Measurements from ENCODE around the gene PAQR4.

Gene PAQR4

DNA sequence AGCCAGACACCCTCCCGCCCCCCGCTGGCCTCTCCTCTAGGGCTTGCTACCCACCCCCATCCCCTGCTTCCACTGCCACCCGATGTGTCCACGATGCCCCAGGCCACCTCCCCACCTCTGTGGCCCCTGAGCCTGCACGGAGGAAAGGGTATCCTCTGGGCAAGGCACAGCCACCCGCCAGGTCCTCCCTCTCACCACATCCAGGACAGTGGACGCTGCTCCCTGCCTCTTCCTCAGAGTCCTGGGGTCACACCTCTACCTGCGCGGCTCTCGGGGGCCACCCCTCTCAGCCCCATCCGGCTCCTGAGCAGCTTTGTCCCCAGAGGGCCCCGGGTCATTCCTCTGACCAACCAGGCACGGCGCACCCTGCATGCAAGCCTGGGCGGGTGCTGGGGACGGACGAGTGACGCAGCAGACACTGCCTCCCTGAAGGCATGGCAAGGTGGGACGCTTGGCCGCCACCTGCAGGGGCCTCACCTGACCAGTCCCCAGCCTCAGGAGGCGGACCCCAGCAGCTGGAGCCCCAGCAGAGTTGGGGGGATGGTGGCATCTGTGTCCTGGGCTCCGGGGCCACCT lies 32.6 kb upstream of the PAQR4 start:
- no peak for TF ChIP-seq GATA3 (IDR thresholded peaks at IDR 0.05; ENCODE audit: low read depth, low read length)
- TF ChIP-seq GATA2 (IDR thresholded peaks at IDR 0.05; ENCODE audit: low read depth, low read length): no peak

DNA sequence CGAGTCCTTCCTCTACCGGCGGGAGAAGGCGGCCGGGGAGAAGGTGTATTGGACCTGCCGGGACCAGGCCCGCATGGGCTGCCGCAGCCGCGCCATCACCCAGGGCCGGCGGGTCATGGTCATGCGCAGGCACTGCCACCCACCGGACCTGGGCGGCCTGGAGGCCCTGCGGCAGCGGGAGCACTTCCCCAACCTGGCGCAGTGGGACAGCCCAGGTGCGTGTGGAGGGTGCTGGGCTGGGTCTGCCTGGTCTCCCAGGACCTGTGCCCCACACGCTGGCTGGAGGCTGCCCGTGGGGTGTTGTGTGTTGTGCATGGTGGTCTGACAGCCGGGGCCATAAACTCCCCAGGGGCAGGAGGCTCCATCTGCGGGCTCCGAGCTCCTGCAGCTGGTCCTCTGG lies 32.0 kb upstream of the PAQR4 start:
- TF ChIP-seq GATA2 (IDR thresholded peaks at IDR 0.05; ENCODE audit: low read depth, low read length): no peak
- no peak for TF ChIP-seq GATA3 (IDR thresholded peaks at IDR 0.05; ENCODE audit: low read depth, low read length)

DNA sequence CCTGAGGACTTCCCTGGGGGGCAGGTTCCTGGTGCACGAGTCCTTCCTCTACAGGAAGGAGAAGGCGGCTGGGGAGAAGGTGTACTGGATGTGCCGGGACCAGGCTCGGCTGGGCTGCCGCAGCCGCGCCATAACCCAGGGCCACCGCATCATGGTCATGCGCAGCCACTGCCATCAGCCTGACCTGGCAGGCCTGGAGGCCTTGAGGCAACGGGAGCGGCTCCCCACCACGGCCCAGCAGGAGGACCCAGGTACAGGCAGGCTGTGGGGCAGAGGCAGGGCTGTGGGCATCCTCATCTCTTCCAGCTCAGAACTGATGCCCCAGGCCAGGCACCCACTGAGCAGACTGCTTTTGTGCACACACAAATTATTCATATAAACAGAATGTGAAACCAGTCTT lies 30.9 kb upstream of the PAQR4 start:
- TF ChIP-seq GATA3 (IDR thresholded peaks at IDR 0.05; ENCODE audit: low read depth, low read length): no peak
- no peak for TF ChIP-seq GATA2 (IDR thresholded peaks at IDR 0.05; ENCODE audit: low read depth, low read length)

DNA sequence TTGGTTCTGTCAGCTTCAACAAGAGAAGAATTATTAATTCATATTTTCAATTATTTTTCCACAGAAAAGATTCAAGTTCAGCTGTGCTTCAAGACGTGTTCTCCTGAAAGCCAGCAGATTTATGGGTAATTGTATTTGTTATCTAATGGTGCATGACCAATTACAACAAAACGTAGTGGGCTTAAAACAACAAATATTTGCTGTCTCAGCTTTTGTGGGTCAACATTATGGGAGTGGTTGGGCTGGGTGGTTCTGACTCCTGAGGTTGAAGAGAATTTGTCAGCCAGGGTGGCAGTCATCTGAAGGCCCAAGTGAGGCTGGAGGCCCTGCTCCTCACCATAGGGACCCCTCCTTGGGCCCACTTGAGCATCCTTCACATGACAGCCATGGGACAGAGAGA lies 29.2 kb upstream of the PAQR4 start:
- TF ChIP-seq GATA2 (IDR thresholded peaks at IDR 0.05; ENCODE audit: low read depth, low read length) (no peak), GATA3 (IDR thresholded peaks at IDR 0.05; ENCODE audit: low read depth, low read length) (no peak)

DNA sequence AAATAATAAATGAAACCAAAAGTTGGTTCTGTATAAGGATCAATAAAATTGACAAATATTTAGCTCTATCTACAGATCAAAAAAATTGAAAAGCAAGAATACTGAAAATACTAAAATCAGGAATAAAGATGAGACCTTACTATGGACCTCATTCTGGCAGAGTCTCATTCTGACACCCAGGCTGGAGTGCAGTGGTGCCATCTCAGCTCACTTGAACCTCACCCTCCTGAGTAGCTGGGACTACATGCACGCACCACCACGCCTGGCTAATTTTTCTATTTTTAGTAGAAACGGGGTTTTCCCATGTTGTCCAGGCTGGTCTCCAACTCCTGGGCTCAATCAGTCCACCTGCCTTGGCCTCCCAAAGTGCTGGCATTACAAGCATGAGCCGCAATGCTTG lies 27.1 kb upstream of the PAQR4 start:
- TF ChIP-seq GATA2 (IDR thresholded peaks at IDR 0.05; ENCODE audit: low read depth, low read length): no peak
- no peak for TF ChIP-seq GATA3 (IDR thresholded peaks at IDR 0.05; ENCODE audit: low read depth, low read length)

DNA sequence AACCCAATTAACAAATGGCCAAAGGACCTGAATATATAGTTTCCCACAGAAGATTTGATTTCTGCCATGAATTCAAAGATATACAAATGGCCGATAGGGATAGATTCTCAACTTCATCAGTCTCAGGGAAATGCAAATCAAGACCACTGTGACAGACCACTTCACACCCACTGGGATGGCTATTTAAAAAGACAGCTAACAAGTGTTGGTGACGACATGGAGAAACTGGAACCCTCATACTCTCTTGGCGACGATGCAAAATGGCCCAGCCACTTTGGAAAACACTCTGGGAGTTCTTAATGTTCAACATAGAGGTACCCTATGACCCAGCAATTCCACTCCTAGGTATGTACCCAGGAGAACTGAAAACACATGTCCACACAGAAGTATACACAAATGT lies 22.5 kb upstream of the PAQR4 start:
- TF ChIP-seq GATA2 (IDR thresholded peaks at IDR 0.05; ENCODE audit: low read depth, low read length) (no peak), GATA3 (IDR thresholded peaks at IDR 0.05; ENCODE audit: low read depth, low read length) (no peak)

DNA sequence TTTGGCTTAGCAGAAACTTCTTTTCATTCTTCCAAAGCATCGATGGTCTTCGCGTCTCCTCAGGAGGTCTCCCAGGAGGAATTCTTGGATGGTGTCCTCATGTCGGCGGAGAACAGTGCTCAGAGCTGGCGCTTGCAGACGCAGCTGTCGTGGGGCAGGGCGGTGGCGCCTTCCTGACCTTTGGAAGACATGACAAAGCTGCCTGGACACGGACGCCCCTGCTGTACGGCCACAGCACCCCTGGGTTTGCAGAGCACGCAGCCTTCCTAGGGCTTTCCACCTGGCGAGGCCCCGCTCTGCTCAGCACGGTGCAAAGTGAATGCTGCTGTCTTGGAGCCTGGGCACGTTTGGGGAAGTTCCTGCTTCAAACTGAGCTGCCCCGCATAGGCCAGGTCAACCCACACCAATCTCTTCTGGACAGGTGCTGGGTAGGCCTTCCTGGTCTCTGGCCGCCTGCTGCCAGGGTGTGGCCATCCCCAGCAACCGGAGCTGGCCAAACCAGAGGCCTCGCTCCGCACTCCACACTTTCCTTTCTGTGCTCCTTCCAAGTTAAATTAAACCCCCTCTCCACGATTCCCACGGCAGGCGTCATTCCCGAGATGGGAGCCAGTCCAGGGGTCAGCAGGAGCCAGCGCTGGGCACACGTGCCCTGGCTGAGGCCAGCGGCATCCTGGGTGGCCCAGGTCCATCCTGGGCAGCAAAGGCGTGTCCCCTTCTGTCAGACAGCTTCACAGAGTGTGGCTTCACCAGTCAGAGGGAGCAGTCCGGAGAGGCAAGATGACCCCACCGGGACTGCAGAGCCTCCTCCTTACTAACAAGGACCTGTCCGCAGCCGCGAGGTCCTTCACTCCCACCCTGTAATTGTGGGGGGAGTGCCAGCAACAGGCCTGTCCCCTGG lies 20.1 kb upstream of the PAQR4 start:
- TF ChIP-seq GATA3 (IDR thresholded peaks at IDR 0.05; ENCODE audit: low read depth, low read length) (no peak), GATA2 (IDR thresholded peaks at IDR 0.05; ENCODE audit: low read depth, low read length) (no peak)

DNA sequence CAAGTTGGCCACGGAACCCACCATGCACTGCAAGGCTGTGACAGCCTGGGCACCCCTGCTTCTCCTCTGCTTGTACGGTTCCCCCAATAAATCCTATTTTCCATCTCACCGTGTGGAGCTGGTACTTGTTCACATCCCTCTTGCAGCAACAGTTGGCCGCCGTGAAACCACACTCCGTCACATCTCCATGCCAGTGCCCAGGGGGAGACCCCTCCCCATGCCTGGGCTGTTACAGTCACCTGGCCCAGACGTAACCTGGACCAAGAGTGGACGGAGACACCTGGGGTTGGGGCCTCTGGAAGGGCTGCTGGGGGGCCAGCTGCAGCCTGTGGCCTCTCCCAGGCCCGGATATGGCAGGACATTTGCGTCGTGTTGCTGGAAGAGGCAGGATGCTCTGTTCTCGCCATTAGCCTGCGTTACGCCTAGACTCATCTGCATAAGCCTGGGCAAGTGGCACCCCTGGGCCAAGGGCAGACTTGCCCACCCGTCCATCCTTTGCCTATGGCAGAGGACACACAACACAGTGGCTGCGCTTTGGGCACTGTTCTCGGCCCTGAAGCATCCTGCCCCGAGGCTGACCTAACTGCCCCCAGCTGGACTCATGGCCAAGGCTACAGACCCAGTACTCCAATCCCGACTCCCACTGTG lies 19.3 kb upstream of the PAQR4 start:
- TF ChIP-seq GATA3 (IDR thresholded peaks at IDR 0.05; ENCODE audit: low read depth, low read length): no peak
- TF ChIP-seq GATA2 (IDR thresholded peaks at IDR 0.05; ENCODE audit: low read depth, low read length): no peak

DNA sequence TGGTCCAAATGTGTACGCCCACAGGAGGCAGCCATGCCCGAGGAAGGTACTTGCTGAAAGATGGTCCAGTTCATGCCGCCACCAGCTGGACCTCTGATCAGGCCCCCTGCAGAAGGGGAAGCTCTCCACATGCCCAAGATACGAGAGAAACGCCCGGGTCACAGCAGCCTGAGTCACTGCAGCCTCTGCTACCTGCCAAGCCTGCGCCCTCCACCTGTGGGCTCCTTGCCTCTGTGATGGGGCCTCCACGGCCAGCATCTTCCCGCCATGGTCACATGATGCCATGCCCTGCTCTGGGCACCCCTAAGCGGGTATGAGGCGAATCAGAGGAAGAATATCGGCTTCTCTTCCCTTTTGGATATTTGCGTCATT lies 18.8 kb upstream of the PAQR4 start:
- no peak for TF ChIP-seq GATA2 (IDR thresholded peaks at IDR 0.05; ENCODE audit: low read depth, low read length)
- no peak for TF ChIP-seq GATA3 (IDR thresholded peaks at IDR 0.05; ENCODE audit: low read depth, low read length)

DNA sequence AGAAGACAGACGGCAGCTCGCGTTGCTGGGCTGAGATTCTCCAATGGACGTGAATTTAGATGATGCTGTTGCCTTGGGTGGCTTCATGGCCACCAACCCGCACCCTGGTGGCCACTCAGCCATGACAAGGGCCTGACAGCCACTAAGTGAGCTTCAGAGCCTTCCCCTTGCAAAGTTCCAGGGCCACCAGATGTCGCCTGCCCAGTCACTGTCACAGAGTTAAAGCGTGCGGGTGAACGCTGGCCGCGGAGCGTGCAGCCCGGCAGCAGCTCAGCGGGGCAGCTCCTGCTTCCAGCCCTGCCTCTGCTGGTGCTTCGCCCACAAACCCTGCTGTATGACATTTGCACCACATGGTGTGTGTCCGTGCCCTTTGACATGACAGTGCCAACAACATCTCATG lies 18.4 kb upstream of the PAQR4 start:
- TF ChIP-seq GATA3 (IDR thresholded peaks at IDR 0.05; ENCODE audit: low read depth, low read length) (no peak), GATA2 (IDR thresholded peaks at IDR 0.05; ENCODE audit: low read depth, low read length) (no peak)

DNA sequence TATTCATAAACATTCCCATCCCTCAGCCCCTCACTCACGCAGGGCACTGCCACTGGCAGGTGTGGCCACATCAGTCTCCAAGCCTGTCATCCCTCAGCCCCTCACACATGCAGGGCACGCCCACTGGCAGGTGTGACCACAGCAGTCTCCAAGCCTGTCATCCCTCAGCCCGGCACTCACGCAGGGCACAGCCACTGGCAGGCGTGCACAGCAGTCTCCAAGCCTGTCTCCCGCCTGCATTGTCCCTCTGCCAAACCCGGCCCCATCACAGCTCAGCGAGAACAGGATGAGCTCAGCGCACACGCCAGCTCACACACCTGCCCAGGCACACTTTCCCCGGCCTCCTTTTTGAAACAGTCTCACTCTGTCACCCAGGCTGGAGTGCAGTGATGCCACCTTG lies 16.5 kb upstream of the PAQR4 start:
- TF ChIP-seq GATA2 (IDR thresholded peaks at IDR 0.05; ENCODE audit: low read depth, low read length) (no peak), GATA3 (IDR thresholded peaks at IDR 0.05; ENCODE audit: low read depth, low read length) (no peak)

DNA sequence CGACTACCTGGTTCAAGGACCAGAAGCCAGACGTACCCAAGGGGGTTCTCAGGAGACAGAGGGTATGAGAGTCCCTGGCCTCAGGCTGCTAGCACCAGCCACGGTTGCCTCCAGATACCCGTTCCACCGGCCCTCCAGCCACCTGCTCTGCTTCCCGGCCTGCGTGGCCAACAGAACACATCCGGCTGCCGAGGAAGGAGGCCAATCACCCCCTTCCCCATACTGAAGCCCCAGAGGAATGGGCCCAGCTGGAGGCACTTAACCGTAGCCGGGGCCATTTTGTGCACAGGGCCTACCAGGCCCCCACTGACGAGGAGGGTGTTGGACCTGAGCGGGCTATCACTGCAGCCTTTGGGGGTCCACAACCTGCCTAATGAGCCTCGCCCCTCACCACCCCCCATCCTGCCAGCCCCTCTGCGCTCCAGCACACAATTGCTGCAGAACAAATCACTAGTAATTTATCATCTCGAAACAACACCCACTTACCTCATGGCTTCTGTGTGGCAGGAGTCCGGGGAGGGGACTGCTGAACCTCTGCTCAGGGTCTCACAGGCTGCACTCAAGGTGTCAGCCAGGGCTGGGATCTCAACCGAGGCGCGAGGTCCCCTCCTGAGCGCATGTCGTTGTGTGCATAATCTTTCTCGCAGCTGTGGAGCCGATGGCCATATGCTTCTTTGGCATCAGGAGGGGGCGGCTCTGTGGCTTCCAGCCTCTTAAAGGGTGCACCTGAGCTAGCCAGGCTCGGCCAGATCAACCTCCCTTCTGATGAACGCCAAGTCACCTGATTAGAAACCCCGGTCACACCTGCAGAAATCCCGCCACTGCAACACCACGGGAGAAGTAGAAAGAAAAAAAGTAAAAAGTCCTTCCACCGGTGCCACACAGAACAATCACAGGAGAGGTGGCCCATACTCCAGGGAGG lies 15.2 kb upstream of the PAQR4 start:
- TF ChIP-seq GATA2 (IDR thresholded peaks at IDR 0.05; ENCODE audit: low read depth, low read length) (no peak), GATA3 (IDR thresholded peaks at IDR 0.05; ENCODE audit: low read depth, low read length) (no peak)

DNA sequence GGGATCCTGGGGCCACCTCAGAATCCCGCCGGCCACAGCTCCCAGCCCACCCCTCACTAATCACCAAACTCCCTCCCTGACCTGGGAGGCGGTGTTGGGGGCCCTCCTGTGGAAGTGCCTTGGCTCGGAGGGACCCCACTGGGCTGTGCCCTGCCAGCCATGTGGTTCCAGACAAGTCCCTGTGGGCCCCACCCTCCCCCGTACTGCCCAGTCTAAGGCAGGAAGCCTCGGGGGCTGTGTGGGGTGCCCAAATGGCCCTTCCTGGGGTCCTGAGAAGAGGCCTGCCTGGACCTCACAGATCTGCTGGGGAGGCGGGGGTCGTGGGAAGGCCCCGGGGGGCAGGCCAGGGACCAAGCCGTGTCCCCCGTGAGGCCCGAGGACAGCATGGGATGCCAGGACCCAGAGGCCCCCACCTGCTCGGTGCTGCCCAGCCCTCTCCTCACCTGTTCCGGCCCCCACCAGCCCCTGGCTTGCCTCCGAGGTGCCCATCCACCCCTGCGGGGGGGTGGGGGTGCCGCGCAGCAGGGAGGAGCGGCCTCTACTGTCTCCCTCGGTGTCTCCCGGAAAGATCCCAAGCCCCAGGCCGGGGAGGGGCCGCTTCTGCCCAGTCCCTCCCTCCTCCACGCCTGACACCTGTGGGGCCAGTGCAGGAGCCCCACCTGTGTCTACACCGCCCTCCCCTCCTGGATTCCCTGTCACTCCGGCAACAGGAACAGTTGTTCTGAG lies 14.3 kb upstream of the PAQR4 start:
- TF ChIP-seq GATA2 (IDR thresholded peaks at IDR 0.05; ENCODE audit: low read depth, low read length): no peak
- no peak for TF ChIP-seq GATA3 (IDR thresholded peaks at IDR 0.05; ENCODE audit: low read depth, low read length)
